C4-2B (cell line): ENCODE results near the gene TAF1A.

ENCODE experiments used
- H3K27ac ChIP-seq: fragments of 450-650 bp; 2 replicates; pipeline ENCODE4 v1.5.1; 2017
- CTCF ChIP-seq: fragments of 450-650 bp; conservative IDR thresholded peaks from 2 replicates; pipeline ENCODE4 v1.5.1; 2017; ENCODE audit warnings: mild to moderate bottlenecking
- ZFX ChIP-seq: fragments of 450-650 bp; IDR thresholded peaks from 2 replicates; pipeline ENCODE4 v1.6.1; 2017

Gene TAF1A

DNA sequence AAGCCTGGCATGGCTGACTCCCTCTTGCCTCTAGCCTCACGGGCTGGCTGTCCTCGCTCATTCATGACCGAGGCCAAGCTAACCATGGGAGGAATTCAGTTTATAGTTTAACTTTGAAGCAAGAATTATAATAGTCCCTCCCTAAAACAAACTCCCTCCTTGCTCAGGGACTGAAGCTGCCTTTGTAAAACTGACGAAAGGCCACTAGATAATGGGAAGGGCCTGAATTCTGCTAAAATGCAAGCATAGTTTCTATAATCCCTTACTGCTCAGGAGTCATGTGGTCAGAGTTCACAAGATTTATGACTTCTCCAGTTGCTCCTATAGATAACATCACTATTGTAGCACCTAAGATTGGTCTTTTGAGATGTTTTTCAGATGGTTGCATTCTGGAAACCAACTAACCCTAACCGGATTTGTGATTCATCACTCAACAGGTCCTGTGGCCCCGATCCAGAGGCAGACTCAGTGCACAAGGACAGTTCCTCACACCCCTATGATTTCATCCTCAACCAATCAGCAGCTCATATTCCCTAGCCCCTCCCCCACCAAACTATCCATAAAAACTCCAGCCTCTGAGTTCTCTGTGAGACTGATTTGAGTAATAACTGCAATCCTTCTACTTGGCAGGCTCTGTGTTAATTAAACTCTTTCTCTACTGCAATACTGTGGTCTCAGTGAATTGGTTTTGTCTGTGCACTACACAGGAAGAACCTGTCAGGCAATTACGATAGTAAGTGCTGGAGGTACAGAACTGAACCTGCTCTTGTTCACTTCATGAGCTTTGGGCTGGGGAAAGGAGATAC, 68.2 kb downstream of the TAF1A start:
- H3K27ac ChIP-seq, result no peak overlapping the region; the same call in 1 of the 2 replicates
- TF ChIP-seq ZFX (no peak), CTCF (no peak)
